GM12878 (cell line): ENCODE measurements around the gene FAM117B. TPM values are rescaled to one million over a fixed set of nuclear protein-coding genes. Genes with fewer than 3 reads are reported as not detected.

Experiments
- ATAC-seq: fragments of 200-7000 bp; cut with Tn5 transposase; 3 replicates; pipeline ENCODE4 v1.9.1; 2020; ENCODE audit warnings: mild to moderate bottlenecking, moderate library complexity
- BruUV-seq: library from RNA; stranded (reverse); fragments of 400-500 nt; replicated peaks from 2 replicates; lab custom pipeline; 2021; lab: Mats Ljungman, UMichigan
- CTCF ChIA-PET: fragments of 300-600 bp; sonication (Branson Sonifier 250); formaldehyde crosslinking; extraction: SDS; loops from one replicate; lab custom pipeline; 2021; ENCODE audit warnings: inconsistent platforms; lab: Yijun Ruan, JAX
- POLR2A ChIA-PET: fragments of 350-600 bp; formaldehyde crosslinking; extraction: SDS; loops from one replicate; lab custom pipeline; 2021; ENCODE audit warnings: inconsistent platforms; lab: Charles Lee
- RAD21 ChIA-PET: fragments of 300-600 bp; sonication (Branson Sonifier 250); formaldehyde crosslinking; loops from one replicate; lab custom pipeline; 2023; ENCODE audit warnings: antibody characterized with exemption; ENCODE audit not compliant: unreplicated experiment; lab: Charles Lee
- SMC1A ChIA-PET: fragments of 300-600 bp; sonication (Branson Sonifier 250); formaldehyde crosslinking; loops from one replicate; lab custom pipeline; 2023; ENCODE audit not compliant: unreplicated experiment, uncharacterized antibody; lab: Charles Lee
- DNase-seq: peaks from one replicate; pipeline ENCODE4 v3.0.0-alpha.2; 2011; ENCODE audit warnings: low read depth, low spot score
- FAIRE-seq: peaks from 3 replicates; lab custom pipeline; 2011; peaks lifted over from hg19 to GRCh38; lab: Jason Lieb, UNC
- H2AFZ ChIP-seq: 2 replicates; pipeline ENCODE4 v1.6.0; 2011; ENCODE audit warnings: low read depth, low read length, control low read depth; ENCODE audit not compliant: control insufficient read depth
- H3K27ac ChIP-seq: 2 replicates; pipeline ENCODE4 v1.5.1; 2011; ENCODE audit warnings: control low read depth; ENCODE audit not compliant: control insufficient read depth, insufficient read depth
- H3K27me3 ChIP-seq, 2 experiments: replicated peaks in 1 of 2; 2 replicates each; pipeline versions ENCODE4 v1.6.0 to v1.6.1; 2011; ENCODE audit warnings: low read length in 1 of 2; ENCODE audit not compliant: control insufficient read depth in 2 of 2, insufficient read depth in 2 of 2
- H3K36me3 ChIP-seq, 2 experiments: 2 replicates each; pipeline ENCODE4 v1.5.1; 2011; ENCODE audit warnings: low read length in 1 of 2; ENCODE audit not compliant: control insufficient read depth in 2 of 2, insufficient read depth in 2 of 2
- H3K4me1 ChIP-seq: 2 replicates; pipeline ENCODE4 v1.6.1; 2011; ENCODE audit warnings: mild to moderate bottlenecking, low read length, moderate library complexity, mixed read lengths; ENCODE audit not compliant: control insufficient read depth, insufficient read depth
- H3K4me2 ChIP-seq: 2 replicates; pipeline ENCODE4 v1.6.0; 2011; ENCODE audit warnings: control low read depth; ENCODE audit not compliant: control insufficient read depth, insufficient read depth
- H3K4me3 ChIP-seq: fragments of 200-600 bp; sonication (generic); 2 replicates; pipeline ENCODE4 v1.5.1; 2016
- H3K79me2 ChIP-seq: 2 replicates; pipeline ENCODE4 v1.6.0; 2011; ENCODE audit warnings: low read length; ENCODE audit not compliant: control insufficient read depth, insufficient read depth
- H3K9ac ChIP-seq: 2 replicates; pipeline ENCODE4 v1.8.0; 2011; ENCODE audit warnings: low read length, control low read depth, mixed read lengths; ENCODE audit not compliant: control insufficient read depth, insufficient read depth
- H3K9me3 ChIP-seq: replicated peaks from 3 replicates; pipeline ENCODE4 v1.5.1; 2011; ENCODE audit warnings: mild to moderate bottlenecking, low read length; ENCODE audit not compliant: control insufficient read depth, insufficient read depth
- H4K20me1 ChIP-seq: 2 replicates; pipeline ENCODE4 v1.6.0; 2011; ENCODE audit not compliant: control insufficient read depth, insufficient read depth
- ATF3 ChIP-seq: IDR thresholded peaks from 2 replicates; pipeline ENCODE4 v1.6.1; 2011; ENCODE audit warnings: low read depth, mild to moderate bottlenecking, low read length, moderate library complexity, borderline replicate concordance; ENCODE audit errors: extremely low read depth
- BCL11A ChIP-seq: IDR thresholded peaks from 2 replicates; pipeline ENCODE4 v1.6.1; 2011; ENCODE audit warnings: low read depth, low read length
- CBFB ChIP-seq: IDR thresholded peaks from 2 replicates; pipeline ENCODE4 v1.6.1; 2016; ENCODE audit warnings: antibody characterized with exemption, low read depth
- CHD2 ChIP-seq: IDR thresholded peaks from 2 replicates; pipeline ENCODE4 v1.6.1; 2011; ENCODE audit warnings: low read depth, low read length, improper control_type of control experiment, borderline replicate concordance
- ESRRA ChIP-seq: IDR thresholded peaks from 2 replicates; pipeline ENCODE4 v1.6.1; 2012; ENCODE audit warnings: mild to moderate bottlenecking, low read length, improper control_type of control experiment
- KDM1A ChIP-seq: fragments of 200-600 bp; sonication (generic); IDR thresholded peaks from 2 replicates; pipeline ENCODE4 v1.6.1; 2016; ENCODE audit warnings: borderline replicate concordance
- KLF5 ChIP-seq: fragments of 450-650 bp; IDR thresholded peaks from 2 replicates; pipeline ENCODE4 v1.6.1; 2014; ENCODE audit warnings: mild to moderate bottlenecking; ENCODE audit not compliant: partially characterized antibody
- LARP7 ChIP-seq: fragments of 450-650 bp; IDR thresholded peaks from 2 replicates; pipeline ENCODE4 v1.6.1; 2017; ENCODE audit warnings: mild to moderate bottlenecking
- PKNOX1 ChIP-seq: fragments of 450-650 bp; IDR thresholded peaks from 2 replicates; pipeline ENCODE4 v1.6.1; 2016; ENCODE audit warnings: mild to moderate bottlenecking
- RBBP5 ChIP-seq: fragments of 200-600 bp; sonication (generic); conservative IDR thresholded peaks from 2 replicates; pipeline ENCODE4 v1.6.1; 2016
- SIN3A ChIP-seq: IDR thresholded peaks from 2 replicates; pipeline ENCODE4 v1.6.1; 2012; ENCODE audit warnings: low read depth, low read length, improper control_type of control experiment
- ZSCAN29 ChIP-seq: fragments of 450-650 bp; IDR thresholded peaks from 2 replicates; pipeline ENCODE4 v1.6.1; 2017; ENCODE audit warnings: mild to moderate bottlenecking, moderate library complexity
- WGBS: methylation state at CpG from one replicate; pipeline ENCODE4 v1.1.6; 2016; ENCODE audit warnings: low lambda C conversion rate; ENCODE audit not compliant: insufficient replicate concordance, insufficient coverage; ENCODE audit errors: missing lambda C conversion rate; 5-methylcytosine and 5-hydroxymethylcytosine counted together
- in situ Hi-C: fragments of 300-500 bp; cut with MboI; formaldehyde crosslinking; loops from 9 replicates; pipeline ENCODE4 v1.14.3; 2018; ENCODE audit warnings: mixed read lengths
- intact Hi-C: fragments of 100-400 bp; cut with micrococcal nuclease; formaldehyde crosslinking; loops from one replicate; pipeline ENCODE4 v1.14.2; 2022; ENCODE audit not compliant: unreplicated experiment
- polyA plus RNA-seq, 11 experiments: library from polyadenylated mRNA; depleted of rRNA in 4 of 11; unstranded in 6 of 11; stranded (reverse) in 5 of 11; fragments of >200 nt; fragmentation: Nextera tagmentation in 4 of 11; fragmentation: Illumina TruSeq in 1 of 11; extraction: Ambion mirVana in 4 of 11; extraction: Trizol in 1 of 11; gene quantifications; 1 replicate in 1 of 11; 2 replicates in 10 of 11; pipeline versions ENCODE4 v1.2.1 to v1.2.3, GENCODE V29; 2011 to 2016; ENCODE audit warnings: inconsistent platforms in 2 of 11, missing spikeins in 2 of 11, low read depth in 1 of 11
- total RNA-seq, 4 experiments: library from RNA; depleted of rRNA in 3 of 4; stranded (reverse); fragments of >200 nt in 3 of 4; fragmentation: Illumina TruSeq in 1 of 4; extraction: Trizol in 1 of 4; gene quantifications; 2 replicates each; pipeline versions ENCODE4 v1.2.1 to v1.2.3, GENCODE V29; 2013 to 2021

The FAM117B gene
- total and polyA plus RNA-seq, 10 of the 15 experiments (the other 5 are each of a cell fraction or from before 2014, with no cell fraction given) = 1.6 to 7.6 (median 4.2) TPM

- no peak overlapping the region for H2AFZ ChIP-seq
- POLR2A ChIA-PET = no interaction called here
- H4K20me1 ChIP-seq = no peaks in the 10 kb centered on the region
- ATAC-seq = no peak
- H3K4me3 ChIP-seq = no peak overlapping the region
- DNase-seq = no peak
- in situ Hi-C loops (no loop called here), intact Hi-C loops (no loop called here)
- RAD21 ChIA-PET = no interaction called here
- H3K4me1 ChIP-seq = no peaks in the 10 kb centered on the region
- no TSS peak for BruUV-seq
- no peaks in the 10 kb centered on the region for H3K27me3 ChIP-seq
- no peak overlapping the region for H3K4me2 ChIP-seq
- no peak overlapping the region for H3K27ac ChIP-seq
- CTCF ChIA-PET = no interaction called here
- no peak for TF ChIP-seq RBBP5
- no peak for TF ChIP-seq CBFB
- no peak for TF ChIP-seq ATF3
- TF ChIP-seq KLF5 = no peak
- no peak for TF ChIP-seq ESRRA
- TF ChIP-seq KDM1A = no peak
- TF ChIP-seq LARP7 = no peak
- TF ChIP-seq, all 136 proteins: peak for 0
- Histone ChIP-seq H3K36me3 (no peaks in the 10 kb centered on the region), H3K9ac (no peak overlapping the region), H3K9me3 (no peaks in the 10 kb centered on the region), H3K79me2 (no peaks in the 10 kb centered on the region)
- FAIRE-seq = no peak
- SMC1A ChIA-PET = no interaction called here
These were observed 69.5 kb downstream of the FAM117B start for GRCh38 chr2:202704248-202704647.

GRCh38 chr2:202705446-202706020, 70.8 kb downstream of the FAM117B start:
- Histone ChIP-seq H4K20me1 (no peaks in the 10 kb centered on the region), H3K4me1 (no peaks in the 10 kb centered on the region), H3K27ac (no peak overlapping the region), H3K79me2 (no peaks in the 10 kb centered on the region), H2AFZ (no peak overlapping the region), H3K27me3 (no peaks in the 10 kb centered on the region), H3K9ac (no peak overlapping the region), H3K4me3 (no peak overlapping the region), H3K9me3 (no peaks in the 10 kb centered on the region), H3K36me3 (no peaks in the 10 kb centered on the region), H3K4me2 (no peak overlapping the region)
- no peak for TF ChIP-seq CBFB
- TF ChIP-seq BCL11A = no peak
- no peak for TF ChIP-seq ZSCAN29
- TF ChIP-seq RBBP5 = no peak
- no peak for TF ChIP-seq PKNOX1
- no peak for TF ChIP-seq SIN3A
- no peak for TF ChIP-seq CHD2
- ChIA-PET CTCF (no interaction called here), SMC1A (no interaction called here), POLR2A (no interaction called here), RAD21 (no interaction called here)
- intact Hi-C loops (no loop called here), in situ Hi-C loops (no loop called here)
- DNase-seq (no peak), FAIRE-seq (peak; percentile 27), ATAC-seq (no peak)
- WGBS = 84% methylated on average over 4 of the region's 4 CpGs
- BruUV-seq = no TSS peak
